GM19438 (cell line): ENCODE measurements around the gene RAB10.
"Not testable (repeated sequence)": the region's sequence is repeated elsewhere in the genome, so short reads cannot be mapped to it uniquely, and the experiment has no call there.

Experiments
- ATAC-seq: cut with Tn5 transposase; IDR thresholded peaks from one replicate; pipeline ENCODE4 v1.9.1; 2021; ENCODE audit warnings: low read depth; ENCODE audit not compliant: unreplicated experiment

Gene RAB10

DNA sequence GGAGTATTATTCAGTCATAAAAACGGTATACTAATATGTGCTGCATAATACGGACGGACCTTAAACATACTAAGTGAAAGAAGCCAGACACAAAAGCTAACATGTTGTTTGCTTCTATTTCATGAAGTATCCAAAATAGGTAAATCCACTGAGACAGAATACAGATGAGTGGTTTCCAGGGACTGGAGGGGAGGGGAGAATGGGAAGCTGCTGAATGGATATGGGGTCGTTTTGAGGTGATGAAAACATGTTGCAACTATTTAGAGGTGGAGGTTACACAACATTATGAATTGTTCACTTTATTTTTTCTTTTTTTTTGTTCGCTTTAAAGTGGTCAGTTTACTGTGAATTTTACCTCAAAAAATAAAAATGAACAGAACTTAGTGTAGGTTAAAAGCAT lies 52.9 kb downstream of the RAB10 start:
- ATAC-seq = no peak

DNA sequence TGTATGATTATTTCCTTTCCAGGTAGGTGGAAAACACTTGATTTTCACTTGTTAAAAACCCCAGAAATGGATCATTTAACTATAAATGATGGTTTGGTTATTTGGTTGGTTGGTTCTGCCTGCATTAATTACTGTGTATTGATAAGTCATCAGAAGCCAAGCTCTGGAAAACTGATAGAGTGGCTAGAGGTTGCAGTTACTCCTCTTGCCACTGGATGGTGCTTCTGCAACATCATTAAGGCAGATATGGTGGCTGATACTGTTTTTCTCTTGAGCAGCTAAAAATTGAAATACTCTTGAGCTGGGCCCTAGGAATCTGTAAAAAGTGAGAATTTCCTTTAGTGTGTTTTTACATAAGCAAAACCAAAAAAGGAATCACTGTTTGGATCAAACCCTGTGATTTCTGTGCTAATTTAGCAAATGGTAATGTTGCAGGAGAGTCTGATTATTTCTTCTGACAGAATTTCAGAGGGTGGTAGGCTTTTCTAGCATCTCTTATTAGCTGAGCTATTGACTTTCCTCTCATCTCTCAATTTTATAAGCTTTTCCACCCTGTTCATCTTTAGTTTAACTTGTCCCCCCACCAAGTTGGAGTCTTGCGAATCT lies 54.3 kb downstream of the RAB10 start:
- no peak for ATAC-seq

DNA sequence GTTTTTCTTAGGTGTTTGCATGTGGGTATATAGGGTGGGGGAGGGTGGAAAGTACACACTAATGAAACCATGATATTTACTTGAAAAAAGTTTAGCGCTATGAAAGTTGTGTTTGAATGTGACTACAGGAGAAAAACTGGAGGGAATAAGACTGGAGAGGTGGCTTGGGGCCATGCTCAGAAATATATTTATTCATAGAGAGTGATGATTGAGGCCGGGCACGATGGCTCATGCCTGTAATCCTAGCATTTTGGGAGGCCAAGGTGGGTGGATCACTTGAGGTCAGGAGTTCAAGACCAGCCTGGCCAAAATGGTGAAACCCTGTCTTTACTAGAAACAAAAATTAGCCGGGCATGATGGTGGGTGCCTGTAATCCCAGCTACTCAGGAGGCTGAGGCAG lies 55.0 kb downstream of the RAB10 start:
- ATAC-seq = not testable (repeated sequence)

DNA sequence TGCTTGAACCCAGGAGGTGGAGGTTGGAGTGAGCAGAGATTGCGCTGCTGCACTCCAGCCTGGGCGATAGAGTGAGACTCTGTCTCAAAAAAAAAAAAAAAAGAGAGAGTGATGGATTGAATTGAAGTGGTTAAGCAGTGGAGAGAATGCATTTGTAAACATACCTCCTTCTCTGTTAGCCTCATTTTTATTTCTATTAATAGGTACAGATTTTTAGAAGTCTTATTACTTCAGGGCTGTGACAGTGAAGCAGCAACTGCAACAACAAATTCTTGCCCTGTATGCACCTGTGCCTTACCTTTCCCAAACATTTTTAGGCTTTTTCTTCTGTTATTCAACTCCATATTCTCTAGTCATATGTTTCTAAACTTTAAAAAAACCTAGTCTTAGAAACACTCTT lies 55.5 kb downstream of the RAB10 start:
- no peak for ATAC-seq

DNA sequence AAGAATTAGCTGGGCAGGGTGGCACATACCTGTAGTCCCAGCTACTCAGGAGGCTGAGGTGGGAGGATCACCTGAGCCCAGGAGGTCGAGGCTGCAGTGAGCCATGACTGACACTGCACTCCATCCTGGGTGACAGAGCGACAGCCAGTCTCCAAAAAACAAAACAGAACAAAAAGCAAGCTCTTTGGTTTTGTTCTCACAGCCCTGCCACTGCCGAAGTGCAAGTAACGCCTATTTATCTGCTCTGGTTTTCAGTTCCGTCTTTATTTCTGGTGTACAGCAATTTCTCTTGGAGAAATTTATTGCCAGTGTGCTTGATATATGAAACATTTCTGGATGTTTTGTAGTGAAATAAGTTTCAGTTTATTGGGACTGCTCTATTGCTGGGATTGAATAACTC lies 61.9 kb downstream of the RAB10 start:
- no peak for ATAC-seq

DNA sequence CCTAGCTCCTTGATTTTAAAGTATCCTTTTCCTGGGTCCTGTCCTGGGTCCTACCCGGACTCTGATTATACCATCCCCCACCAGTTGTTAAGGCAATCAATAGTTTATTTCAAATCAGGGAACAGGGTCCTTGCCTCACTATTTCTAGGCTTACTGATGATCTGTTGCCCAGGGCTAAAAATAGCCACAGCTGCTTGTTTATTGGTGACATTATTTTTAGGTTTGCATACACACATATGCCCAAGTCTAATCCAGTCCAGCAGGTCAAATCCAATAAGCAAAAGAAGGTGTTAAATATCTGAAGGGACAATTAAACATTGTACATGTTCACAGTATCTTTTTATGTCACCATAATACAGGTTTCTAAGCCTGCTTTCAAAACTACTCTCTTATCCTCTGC lies 66.0 kb downstream of the RAB10 start:
- no peak for ATAC-seq

DNA sequence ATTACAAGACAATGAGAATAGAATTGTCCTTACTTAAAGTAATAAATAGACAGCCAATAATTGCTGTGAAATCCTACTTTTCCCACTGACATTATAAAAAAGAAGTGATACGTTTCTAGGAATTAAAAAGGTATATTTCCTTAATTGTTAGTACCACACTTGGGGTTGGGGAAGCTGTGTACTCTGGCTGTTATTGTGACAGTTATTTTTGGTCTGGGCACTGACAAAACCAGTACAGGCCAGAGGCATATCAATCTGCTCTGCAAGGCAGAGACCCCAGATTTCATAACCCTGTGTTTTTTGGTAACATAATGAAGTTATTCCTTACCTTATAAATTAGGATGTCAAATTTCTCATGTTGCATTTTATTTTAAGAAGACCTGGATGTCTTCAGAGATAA lies 66.5 kb downstream of the RAB10 start:
- no peak for ATAC-seq

DNA sequence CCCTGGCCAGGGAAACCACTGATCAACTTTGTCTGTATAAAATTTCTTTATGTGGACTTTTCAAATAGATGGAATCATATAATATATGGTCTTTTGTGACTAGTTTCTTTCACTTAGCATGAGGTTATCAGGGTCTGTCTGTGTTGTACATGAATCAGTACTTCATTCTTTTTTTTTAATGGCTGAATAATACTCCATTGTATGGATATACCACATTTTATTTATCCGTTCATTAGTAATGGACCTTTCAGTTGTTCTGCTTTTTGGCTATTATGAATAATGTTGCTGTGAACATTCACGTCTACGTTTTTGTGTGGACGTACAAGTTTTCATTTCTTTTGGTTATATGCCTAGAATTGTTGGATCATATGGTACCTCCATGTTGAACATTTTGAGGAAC lies 69.9 kb downstream of the RAB10 start:
- no peak for ATAC-seq

DNA sequence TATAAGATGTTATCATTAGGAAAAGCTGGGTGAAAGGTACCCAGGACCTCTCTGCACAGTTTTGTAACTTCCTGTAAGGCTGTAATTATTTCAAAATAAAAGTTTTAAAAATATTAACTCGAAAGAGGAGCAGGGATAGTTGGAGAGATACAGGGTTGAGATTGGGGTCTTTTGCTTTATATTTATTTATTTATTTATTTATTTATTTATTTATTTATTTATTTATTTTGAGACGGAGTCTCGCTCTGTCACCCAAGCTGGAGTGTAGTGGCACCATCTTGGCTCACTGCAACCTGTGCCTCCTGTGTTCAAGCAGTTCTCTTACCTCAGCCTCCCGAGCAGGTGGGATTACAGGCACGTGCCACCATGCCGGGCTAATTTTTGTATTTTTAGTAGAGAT lies 74.8 kb downstream of the RAB10 start:
- not testable (repeated sequence) for ATAC-seq

DNA sequence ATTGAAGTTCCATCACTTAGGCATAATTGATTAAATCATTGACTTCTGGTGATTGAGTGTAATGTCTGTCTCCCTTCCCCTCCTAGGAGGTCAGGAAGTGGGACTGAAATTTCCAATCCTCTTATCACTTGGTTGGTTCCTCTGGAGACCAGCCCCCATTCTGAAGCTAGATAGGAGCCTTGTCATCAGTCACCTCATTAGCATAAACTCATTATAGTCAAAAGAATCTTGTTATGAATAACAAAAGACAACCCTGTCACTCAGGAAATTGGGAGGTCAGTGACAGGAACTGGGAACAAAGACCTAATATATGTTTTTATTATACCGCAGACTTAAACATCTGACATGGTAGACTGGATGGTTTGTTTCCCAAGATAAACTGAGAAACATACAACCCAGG lies 78.3 kb downstream of the RAB10 start:
- no peak for ATAC-seq

DNA sequence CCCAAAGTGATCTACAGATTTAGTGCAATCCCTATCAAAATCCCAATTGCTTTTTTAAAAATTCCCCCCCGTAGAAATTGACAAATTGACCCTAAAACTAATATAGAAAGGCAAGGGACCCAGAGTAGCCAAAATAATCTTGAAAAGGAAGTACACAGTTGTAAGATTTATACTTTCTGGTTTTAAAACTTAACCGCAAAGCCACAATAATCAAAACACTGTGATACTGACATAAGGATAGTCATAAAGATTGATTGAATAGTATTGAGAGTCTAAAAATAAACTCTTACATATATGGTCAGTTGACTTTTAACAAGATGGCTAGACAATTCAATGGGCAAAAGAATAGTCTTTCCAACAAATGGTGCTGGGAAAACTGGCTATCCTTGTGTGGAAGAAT lies 80.3 kb downstream of the RAB10 start:
- ATAC-seq = no peak

DNA sequence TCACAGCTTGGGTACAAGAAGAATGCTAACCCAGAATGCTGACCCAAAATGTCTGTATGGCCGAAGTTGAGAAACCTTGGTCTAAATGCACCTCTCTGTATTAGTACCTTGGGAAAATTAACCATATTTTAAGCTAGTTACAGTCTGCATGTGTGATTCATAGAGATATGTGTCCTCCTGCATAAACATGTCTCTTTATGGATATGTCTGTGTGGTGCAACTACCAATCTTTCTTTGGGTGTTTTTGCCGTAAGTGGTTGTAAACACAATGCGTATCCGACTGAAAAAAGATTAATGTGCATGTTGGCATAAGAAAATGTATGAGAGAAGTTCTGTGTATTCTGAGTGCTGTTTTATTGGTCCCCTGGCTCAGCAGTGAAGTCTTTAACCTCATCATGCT lies 84.8 kb downstream of the RAB10 start:
- no peak for ATAC-seq

DNA sequence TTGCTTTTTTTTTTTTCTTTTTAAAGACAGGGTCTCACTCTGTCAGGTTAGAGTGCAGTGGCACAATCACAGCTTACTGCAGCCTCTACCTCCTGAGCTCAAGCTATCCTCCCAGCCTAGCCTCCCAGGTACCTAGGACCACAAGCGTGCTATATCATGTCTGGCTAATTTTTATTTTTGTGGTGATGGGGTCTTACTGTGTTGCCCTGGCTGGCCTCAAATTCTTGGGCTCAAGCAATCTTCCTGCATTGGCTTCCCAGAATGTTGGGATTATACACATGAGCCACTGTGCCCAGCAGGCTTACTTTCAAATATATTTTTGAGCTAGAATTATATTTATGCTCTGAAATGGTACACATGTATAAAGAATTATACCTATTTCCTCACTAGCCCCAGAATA lies 85.6 kb downstream of the RAB10 start:
- ATAC-seq = no peak

DNA sequence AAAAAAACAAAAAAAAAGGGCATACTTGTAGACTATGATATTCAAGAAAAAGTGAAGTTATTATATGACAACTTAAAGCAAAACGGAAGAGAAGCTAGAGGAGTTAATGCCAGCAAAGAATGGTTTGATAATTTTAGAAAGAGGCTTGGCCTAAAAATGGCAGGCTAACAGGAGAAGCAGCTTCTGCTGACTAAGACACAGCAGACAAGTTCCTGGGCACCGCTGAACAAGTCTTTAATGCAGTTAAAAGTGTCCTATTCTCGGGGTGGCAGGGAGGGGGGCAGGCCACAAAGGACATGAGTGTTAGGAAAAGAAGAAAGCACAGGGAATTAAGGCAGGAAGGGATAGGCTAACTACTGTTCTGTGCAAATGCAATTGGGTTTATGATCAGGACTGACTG lies 88.7 kb downstream of the RAB10 start:
- ATAC-seq = no peak

DNA sequence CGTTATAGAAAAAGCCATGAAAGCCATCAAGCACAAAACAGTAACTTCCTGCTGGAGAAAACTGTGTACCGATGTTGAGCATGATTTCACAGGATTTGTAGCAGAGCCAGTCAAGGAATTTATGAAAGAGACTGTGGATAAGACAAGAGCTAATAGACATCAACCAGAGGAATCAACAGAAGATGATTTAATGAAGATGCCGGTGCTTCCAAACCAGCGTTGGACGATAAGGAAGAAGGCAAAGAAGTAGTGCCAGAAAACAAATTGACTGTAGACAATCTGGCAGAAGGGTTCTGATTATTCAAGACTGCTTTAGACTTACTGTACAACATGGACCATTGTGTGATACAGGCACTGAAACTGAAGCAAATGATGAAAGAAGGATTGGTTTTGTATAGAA lies 89.5 kb downstream of the RAB10 start:
- no peak for ATAC-seq

DNA sequence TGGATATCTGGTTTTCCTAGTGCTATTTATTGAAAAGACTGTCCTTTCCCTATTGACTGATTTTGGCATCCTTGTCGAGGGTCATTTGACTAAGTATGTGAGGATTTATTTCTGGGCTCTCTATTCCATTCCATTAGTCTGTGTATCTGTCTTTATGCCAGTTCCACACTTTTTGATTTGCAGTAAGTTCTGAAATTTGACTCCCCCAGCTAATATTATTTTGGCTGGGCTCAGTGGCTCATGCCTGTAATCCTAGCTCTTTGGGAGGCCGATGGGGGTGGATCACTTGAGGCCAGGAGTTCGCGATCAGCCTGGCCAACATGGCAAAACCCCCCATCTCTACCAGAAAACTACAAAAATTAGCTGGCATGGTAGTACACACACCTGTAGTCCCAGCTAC lies 92.2 kb downstream of the RAB10 start:
- ATAC-seq = no peak

DNA sequence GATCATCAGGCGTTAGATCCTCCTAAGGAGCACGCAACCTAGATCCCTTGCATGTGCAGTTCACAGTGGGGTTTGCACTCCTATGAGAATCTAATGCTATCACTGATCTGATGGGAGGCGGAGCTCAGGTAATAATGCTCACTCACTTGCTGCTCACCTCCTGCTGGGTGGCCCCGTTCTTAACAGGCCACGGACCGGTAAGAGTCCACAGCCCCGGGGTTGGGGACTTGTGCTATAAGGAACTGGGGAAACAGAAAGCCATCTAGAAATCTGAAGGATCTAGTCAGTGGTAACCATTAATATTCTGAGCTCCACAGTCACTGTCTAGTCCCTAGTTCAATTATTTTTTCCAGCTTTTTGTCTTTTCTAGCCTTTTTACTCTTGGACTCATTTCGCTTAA lies 94.3 kb downstream of the RAB10 start:
- no peak for ATAC-seq

DNA sequence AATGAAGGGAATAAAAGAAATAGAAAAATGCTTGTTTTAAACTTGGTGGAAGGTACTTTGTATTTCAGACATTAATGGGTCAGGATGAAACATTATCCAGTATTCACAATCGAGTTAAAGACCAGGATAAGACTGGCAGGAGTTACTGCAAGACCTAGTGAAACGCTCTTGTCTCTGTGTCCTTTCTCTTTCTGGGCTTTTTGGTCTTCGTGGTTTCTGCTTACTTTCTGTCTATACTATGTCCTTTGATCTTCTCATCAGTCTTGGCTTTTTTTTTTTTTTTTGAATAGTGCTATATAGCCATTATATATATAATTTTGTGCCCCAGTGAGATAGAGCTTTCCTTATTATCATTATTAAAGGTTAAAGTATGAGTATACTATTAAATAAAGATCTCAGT lies 96.9 kb downstream of the RAB10 start:
- no peak for ATAC-seq

DNA sequence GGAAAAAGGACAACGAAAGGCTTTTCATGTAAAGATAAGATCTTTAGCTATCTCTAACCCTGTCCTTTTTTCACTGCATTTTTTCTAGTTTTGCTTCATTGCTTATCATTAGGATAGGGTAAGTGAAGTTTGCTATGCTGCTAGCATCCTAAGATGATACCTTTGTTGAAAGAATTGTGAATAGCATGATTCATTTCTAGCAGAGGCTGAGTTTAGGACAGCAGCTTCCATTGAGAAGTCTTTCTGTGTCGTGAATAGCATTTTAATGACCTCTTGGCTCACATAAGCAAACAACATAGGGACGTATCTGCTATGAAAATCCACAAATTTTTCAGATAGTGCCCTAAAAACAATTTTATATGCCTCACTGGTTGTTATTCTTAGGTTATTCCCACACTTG lies 102.6 kb downstream of the RAB10 start:
- no peak for ATAC-seq

DNA sequence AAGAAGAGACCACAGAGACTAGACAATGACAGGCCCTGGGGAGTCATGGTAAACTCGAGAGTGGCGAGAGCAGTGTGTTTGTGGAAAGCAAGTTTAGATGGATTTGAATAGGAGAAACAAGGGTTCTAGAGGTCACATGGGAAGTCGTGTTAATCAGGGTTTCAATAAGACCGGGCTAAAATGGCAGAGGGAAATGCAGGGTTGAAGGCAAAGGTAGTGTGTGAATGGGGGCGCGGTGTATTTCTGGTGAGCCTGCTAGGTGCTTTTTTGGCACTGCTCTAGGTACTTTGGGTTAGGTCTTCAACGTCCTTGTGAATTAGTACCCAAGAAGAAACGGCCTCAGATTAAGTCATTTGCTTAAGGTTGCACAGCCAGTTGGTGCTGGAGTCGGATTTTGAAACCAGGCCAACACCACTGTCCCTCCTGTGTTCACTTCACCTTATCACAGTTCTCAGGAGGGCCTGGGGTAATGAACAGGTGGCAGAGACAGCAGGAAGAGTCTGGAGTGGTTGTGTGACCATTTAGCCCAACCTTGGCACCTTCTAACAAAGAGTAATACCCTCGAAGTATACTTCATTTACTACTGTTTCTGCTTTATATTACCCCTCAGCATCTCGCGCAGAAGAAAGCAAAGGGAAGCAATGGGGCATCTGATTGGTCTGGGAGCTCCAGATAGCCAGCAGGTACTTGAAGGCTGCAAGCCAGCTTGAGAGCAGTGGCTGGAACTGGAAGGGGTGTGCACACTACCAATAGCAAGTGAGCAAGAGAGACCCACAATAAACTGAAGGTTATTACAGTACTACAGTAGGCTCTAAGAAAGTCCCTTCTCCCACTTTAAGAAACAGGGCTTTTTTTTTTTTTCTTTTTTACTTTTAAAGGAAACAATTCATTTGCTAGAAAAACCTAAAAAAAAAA lies 105.6 kb downstream of the RAB10 start:
- ATAC-seq = no peak

DNA sequence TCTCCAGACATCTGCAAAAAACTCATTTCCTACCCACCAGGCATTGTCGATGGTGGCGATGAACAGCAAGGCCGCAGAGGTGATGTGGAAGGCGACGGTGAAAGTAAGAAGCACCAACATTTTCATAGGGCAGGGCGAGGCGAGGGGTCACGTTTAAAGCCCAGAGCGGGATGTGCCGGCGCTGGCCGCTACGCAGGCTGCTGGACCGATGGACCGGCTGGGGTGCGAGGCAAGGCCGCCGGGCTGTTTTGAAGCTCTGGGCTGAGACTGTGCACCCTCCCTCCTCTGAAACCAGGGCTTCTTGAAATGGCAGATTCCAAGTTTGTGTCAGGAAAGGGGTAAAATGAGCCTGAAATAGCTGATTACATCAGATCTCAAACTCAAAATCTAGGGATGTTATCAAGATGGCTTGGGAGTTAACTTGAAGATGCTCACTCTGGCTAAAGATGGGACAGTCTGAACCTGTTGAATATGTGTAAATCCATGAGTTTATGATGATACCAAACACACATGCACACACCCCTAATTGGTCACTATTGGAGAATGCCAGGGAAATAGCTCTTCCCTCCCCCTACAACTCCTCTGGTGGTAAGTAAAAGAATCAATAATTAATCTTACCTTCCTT lies 107.4 kb downstream of the RAB10 start:
- no peak for ATAC-seq

DNA sequence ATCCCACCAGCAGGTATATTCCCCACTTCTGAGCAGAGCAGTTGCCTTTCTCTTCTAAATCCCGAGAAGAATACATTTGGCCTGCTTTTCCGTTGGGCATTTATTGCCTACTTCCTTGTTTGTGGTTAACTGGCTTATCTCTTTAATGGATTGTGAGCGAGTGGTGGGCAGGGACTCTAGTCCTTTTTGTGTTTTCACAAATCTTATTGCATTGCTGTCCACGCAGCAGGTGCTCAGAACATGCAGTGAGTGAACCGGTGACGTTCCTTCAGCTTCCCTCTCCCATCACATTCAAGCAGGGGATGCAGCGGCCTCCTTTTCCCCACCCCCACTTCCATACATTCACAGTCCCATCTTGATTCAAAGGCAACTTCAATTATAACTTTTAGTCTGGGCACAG lies 110.1 kb downstream of the RAB10 start:
- ATAC-seq = no peak
